ENCODE results near the gene CIRBP.

GRCh38 chr19:1274852-1275259 is 5.7 kb downstream of the CIRBP start:
- TF ChIP-seq CTCF (IDR thresholded peaks at IDR 0.05) (no peak), EZH2 (IDR thresholded peaks at IDR 0.05; ENCODE audit: borderline replicate concordance, insufficient read depth, low read depth, low read length, poor library complexity, severe bottlenecking) (no peak)
